Peyer's patch (tissue), 4 donors: ENCODE results near the gene ARMC9.

ENCODE experiments used
- CTCF ChIP-seq, 6 experiments: fragments of 450-650 bp in 4 of 6; fragments of 200-600 bp in 2 of 6; sonication (generic) in 1 of 6; IDR thresholded peaks; one replicate each; pipeline ENCODE4 v1.5.1; 2017 to 2019; ENCODE audit warnings: antibody characterized with exemption in 6 of 6, mild to moderate bottlenecking in 3 of 6, moderate library complexity in 1 of 6
- POLR2A ChIP-seq, 2 donors: fragments of 450-650 bp; IDR thresholded peaks; one replicate each; pipeline ENCODE4 v1.5.1; 2017; ENCODE audit warnings: antibody characterized with exemption in 2 of 2, mild to moderate bottlenecking in 2 of 2, moderate library complexity in 2 of 2

- TF ChIP-seq CTCF (IDR thresholded peaks at IDR 0.05) = no peak
- no peak for TF ChIP-seq POLR2A (IDR thresholded peaks at IDR 0.05)
Measured at GRCh38 chr2:231373786-231374349, 175.4 kb downstream of the ARMC9 start.
